ENCODE data around the gene ACAP3.
A peak's percentile ranks its signal among the peaks of the same experiment; 100 is the strongest.

ACAP3 gene

GRCh38 chr1:1345384-1345783 lies 37.7 kb upstream of the ACAP3 start:
- DNase-seq (ENCODE audit: low spot score), result no peak

DNA sequence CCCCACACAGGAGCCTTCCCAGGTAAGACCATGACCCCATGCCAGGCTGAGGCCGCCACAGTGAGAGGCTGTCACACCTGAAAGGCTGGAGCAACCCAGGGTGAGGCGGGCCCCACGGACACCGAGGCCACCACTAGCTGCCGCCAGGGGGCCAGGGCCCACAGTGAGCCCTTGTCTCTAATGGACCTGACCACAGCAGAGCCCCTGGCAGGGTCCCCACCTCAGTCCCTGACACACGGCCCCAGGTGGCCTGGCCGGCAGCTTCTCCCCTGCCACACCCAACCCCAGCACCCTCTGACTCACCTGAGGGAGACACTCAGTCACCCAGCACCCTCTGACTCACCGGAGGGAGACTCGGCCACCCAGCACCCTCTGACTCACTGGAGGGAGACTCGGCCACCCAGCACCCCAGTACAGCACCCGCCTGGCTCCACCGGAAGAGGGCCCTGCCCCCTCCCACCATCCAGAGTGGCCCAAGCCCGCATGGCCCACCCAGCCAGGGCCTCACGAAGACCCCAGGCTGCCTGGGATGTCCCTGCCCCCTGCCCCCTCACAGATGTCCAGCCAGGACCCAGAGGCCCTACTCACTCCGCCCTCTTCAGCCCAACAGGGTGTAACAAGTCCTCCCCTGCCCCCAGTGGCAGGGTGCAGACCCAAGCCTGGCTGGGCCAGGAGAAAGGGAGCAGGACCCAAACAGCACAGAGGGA lies 37.1 kb upstream of the ACAP3 start:
- DNase-seq (ENCODE audit: low spot score), result no peak

DNA sequence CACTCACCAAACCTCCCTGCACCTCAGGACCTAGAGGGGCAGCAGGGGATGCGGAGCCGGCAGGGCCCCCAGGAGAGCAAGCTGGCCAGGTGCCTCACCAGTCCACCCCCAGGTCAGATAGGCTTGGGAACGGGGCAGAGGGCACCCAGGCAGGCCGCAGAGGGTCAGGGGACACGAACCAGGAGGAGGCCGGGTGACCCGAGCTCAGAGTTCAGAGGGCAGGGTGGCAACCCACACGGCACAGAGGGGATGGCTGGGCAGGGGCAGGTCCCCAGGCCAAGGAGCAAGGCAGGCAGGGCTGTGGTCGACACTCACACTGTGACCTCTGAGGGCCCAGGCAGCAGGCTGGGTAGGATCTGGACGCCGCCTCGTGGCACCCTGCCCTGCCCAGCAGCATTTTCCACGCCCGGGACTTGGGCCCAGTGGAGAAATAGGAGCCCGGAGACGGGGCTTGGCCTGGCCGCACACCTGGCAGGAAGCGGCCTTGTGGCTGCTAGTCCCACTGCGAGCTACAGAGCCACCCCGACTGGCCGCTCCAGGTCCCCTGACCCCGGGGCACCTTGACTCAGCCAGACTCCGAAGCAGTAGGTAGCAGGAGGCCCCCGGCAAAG lies 36.2 kb upstream of the ACAP3 start:
- DNase-seq (ENCODE audit: low spot score), result no peak

- DNase-seq (ENCODE audit: low spot score), result no peak
These were observed 34.9 kb upstream of the ACAP3 start for GRCh38 chr1:1342584-1343115.

GRCh38 chr1:1342061-1342562 lies 34.4 kb upstream of the ACAP3 start:
- DNase-seq (ENCODE audit: low spot score), result no peak

DNA sequence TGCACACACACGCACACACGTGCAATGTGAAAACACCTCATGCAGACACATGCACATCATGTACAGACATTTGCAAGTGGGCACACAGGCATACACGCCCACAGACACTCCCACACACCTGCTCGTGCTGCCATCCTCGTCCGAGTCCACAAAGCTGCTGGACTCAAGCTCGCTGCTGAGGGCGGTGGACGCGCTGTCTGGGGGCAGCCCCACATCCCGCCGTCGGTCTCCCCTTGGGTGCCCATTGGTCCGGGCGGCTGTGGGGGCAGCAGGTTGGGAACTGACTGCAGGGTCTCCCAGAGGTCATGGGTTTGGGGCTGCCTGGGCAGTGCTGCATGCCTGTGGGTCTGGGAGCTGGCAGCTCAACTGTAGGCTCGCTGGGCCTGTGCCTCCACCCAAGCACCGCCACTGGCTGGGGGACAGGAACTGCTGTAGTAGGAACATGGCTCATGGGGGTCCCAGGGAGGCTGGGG lies 33.9 kb upstream of the ACAP3 start:
- DNase-seq (ENCODE audit: low spot score), result no peak

GRCh38 chr1:1340791-1341548 lies 33.2 kb upstream of the ACAP3 start:
- no peak for DNase-seq (ENCODE audit: low spot score)

GRCh38 chr1:1340185-1340584 lies 32.5 kb upstream of the ACAP3 start:
- DNase-seq (ENCODE audit: low spot score), result no peak

GRCh38 chr1:1338278-1338677 lies 30.5 kb upstream of the ACAP3 start:
- DNase-seq (ENCODE audit: low spot score), result no peak

- peak; percentile 78 for DNase-seq (ENCODE audit: low spot score)
These were observed 30.0 kb upstream of the ACAP3 start for GRCh38 chr1:1337793-1338147.

GRCh38 chr1:1336931-1337792 lies 29.4 kb upstream of the ACAP3 start:
- DNase-seq (ENCODE audit: low spot score), result no peak

DNA sequence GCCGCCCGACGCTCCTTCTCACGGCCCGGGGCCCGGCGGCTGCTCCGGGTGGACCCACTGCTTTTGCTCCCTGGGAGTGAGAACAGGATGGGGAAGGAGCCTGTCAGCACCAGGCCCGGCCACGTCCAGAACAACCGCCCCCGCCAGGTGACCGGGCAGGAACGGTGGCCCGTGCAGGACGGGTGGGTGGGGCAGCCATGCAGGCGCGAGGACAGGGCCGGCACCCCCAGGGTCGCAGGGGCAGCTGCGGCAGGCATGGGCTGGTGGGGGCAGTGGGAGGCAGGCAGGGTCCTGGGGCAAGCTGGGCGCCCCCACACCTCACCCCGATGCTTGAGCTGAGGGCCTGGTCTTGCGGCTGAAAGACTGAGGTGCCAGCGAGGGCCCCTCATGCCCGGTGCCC lies 28.7 kb upstream of the ACAP3 start:
- DNase-seq (ENCODE audit: low spot score), result no peak

DNA sequence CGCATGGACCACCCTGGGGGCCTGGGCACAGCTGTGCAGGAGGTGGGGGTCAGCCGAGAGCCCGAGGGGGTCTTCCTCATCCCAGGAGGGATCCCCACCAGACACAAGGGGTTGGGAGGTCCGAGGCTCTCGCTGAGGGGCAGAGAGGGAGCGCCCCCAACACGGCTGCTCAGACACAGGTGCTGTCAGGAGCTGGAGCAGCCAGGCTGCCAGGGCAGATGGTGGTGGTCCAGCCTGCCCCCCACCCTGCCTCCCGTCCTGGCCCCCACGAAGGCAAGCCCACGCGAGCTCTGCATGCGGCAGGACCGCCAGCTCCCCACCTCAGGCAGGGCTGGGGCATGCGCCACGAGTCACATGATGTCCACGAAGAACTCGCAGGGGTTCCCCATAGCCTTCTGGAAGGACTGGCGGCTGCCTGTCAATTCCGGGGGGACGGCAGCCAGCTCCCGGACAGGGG lies 28.1 kb upstream of the ACAP3 start:
- DNase-seq (ENCODE audit: low spot score), result no peak

GRCh38 chr1:1335283-1335682 lies 27.6 kb upstream of the ACAP3 start:
- no peak for DNase-seq (ENCODE audit: low spot score)

- no peak for DNase-seq (ENCODE audit: low spot score)
These were observed 27.1 kb upstream of the ACAP3 start for GRCh38 chr1:1334835-1335234.

GRCh38 chr1:1333551-1334241 lies 26.0 kb upstream of the ACAP3 start:
- DNase-seq (ENCODE audit: low spot score), result no peak

- DNase-seq (ENCODE audit: low spot score), result no peak
These were observed 25.2 kb upstream of the ACAP3 start for GRCh38 chr1:1332774-1333480.

DNA sequence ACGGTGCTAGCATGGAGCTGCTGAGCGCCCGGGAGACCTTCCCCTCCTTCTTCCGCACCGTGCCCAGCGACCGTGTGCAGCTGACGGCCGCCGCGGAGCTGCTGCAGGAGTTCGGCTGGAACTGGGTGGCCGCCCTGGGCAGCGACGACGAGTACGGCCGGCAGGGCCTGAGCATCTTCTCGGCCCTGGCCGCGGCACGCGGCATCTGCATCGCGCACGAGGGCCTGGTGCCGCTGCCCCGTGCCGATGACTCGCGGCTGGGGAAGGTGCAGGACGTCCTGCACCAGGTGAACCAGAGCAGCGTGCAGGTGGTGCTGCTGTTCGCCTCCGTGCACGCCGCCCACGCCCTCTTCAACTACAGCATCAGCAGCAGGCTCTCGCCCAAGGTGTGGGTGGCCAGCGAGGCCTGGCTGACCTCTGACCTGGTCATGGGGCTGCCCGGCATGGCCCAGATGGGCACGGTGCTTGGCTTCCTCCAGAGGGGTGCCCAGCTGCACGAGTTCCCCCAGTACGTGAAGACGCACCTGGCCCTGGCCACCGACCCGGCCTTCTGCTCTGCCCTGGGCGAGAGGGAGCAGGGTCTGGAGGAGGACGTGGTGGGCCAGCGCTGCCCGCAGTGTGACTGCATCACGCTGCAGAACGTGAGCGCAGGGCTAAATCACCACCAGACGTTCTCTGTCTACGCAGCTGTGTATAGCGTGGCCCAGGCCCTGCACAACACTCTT lies 24.5 kb upstream of the ACAP3 start:
- no peak for DNase-seq (ENCODE audit: low spot score)

DNA sequence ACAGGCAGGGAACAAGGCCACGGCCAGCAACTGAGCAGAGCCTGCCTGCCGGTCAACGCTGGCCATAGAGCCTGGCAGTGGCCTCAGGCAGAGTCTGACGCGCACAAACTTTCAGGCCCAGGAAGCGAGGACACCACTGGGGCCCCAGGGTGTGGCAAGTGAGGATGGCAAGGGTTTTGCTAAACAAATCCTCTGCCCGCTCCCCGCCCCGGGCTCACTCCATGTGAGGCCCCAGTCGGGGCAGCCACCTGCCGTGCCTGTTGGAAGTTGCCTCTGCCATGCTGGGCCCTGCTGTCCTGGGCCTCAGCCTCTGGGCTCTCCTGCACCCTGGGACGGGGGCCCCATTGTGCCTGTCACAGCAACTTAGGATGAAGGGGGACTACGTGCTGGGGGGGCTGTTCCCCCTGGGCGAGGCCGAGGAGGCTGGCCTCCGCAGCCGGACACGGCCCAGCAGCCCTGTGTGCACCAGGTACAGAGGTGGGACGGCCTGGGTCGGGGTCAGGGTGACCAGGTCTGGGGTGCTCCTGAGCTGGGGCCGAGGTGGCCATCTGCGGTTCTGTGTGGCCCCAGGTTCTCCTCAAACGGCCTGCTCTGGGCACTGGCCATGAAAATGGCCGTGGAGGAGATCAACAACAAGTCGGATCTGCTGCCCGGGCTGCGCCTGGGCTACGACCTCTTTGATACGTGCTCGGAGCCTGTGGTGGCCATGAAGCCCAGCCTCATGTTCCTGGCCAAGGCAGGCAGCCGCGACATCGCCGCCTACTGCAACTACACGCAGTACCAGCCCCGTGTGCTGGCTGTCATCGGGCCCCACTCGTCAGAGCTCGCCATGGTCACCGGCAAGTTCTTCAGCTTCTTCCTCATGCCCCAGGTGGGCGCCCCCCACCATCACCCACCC lies 23.6 kb upstream of the ACAP3 start, which contains the start of gene TAS1R3:
Gene TAS1R3, plus strand, starts transcription at position 213 of the 898 bp plus-strand sequence. Its CDS starts 66 bp downstream, at position 279.
- DNase-seq (ENCODE audit: low spot score), result no peak

Data from D341Med (cell line).